ENCODE results near the gene ARMC6. TPM values are rescaled to one million over a fixed set of nuclear protein-coding genes. Genes with fewer than 3 reads are reported as not detected.
A peak's percentile ranks its signal among the peaks of the same experiment; 100 is the strongest.

The ARMC6 gene
- total and polyA plus RNA-seq, 2 of the 13 experiments (the other 11 are each of a cell fraction or from before 2014, with no cell fraction given), result 16.2 to 36.8 TPM

DNA sequence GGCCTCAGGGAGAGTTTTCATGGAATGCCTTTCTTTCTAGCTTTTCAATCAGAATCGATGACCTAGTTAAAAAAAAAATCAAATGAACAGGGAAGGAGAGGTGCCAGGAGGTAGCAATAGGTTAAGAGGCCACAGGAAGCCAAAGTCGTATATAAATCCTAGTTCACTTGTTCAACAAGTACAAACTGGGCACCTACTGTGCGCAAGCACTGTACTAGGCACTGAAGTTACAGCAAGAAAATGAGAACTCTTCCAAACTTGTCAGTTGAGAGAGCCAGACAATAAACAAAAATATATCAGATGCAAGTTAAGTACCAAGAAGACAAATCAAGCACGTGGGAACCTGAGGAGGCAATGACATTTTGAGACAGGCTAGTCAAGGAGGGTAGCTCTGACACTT lies 6.2 kb upstream of the ARMC6 start:
- Histone ChIP-seq H3K27ac (ENCODE audit: extremely low read length, insufficient read depth, low read length) (no peak overlapping the region), H2AFZ (ENCODE audit: low read length) (no peak overlapping the region), H3K27me3 (ENCODE audit: control insufficient read depth in 1 of 2, insufficient read depth in 2 of 2, low read length in 2 of 2) (no peaks in the 10 kb centered on the region), H3K79me2 (ENCODE audit: insufficient read depth, low read length) (peaks cover 26% of the 10 kb centered on the region), H3K36me3 (replicated peaks in 1 of 2; ENCODE audit: control insufficient read depth in 1 of 2, insufficient read depth in 2 of 2, low read length in 2 of 2) (peaks cover 21 to 73% of the 10 kb centered on the region in 2 experiments), H3K9ac (ENCODE audit: insufficient read depth, low read depth, low read length) (no peak overlapping the region), H3K9me3 (ENCODE audit: low read length) (no peaks in the 10 kb centered on the region), H4K20me1 (ENCODE audit: insufficient read depth, low read length) (peaks cover 12% of the 10 kb centered on the region), H3K4me2 (ENCODE audit: low read depth, low read length) (no peak overlapping the region), H3K4me3 (replicated peaks in 1 of 3; ENCODE audit: insufficient read depth in 1 of 3, low read depth in 2 of 3, low read length in 3 of 3) (no peak overlapping the region), H3K4me1 (ENCODE audit: insufficient read depth, low read length) (peaks cover 54% of the 10 kb centered on the region)
- ATAC-seq, result no peak
- intact Hi-C loops (cut with micrococcal nuclease; ENCODE audit: unreplicated experiment) (no loop called here), in situ Hi-C loops (cut with HindIII; ENCODE audit: extremely low pct_ligation_motif_present, low pct_unique_long_range_greater_than_20kb) (no loop called here)
- 98% methylated on average over 4 of the region's 4 CpGs for WGBS (ENCODE audit: low lambda C conversion rate)
- no peak for FAIRE-seq
- DNase-seq (ENCODE audit: low spot score), result no peak
- BruUV-seq (replicated peaks), result no TSS peak
- no peak for TF ChIP-seq PAX8 (CRISPR knock-in tag; IDR thresholded peaks at IDR 0.05; ENCODE audit: borderline replicate concordance)
- TF ChIP-seq ZKSCAN1 (IDR thresholded peaks at IDR 0.05; ENCODE audit: low read length), result peak; percentile 74
- TF ChIP-seq MAFK (conservative IDR thresholded peaks at IDR 0.05 in 1 of 2, IDR thresholded peaks at IDR 0.05 in 1 of 2; ENCODE audit: low read length in 2 of 2), result peak in 1 of 2 experiments; percentile 9; a peak in 1 of 4 replicates
- ChIA-PET POLR2A (no interaction called here), CTCF (ENCODE audit: low intra/inter-chr PET ratio, low total read pairs) (no interaction called here)

- FAIRE-seq, result no peak
- no peak overlapping the region for H3K4me3 ChIP-seq (replicated peaks in 1 of 3; ENCODE audit: insufficient read depth in 1 of 3, low read depth in 2 of 3, low read length in 3 of 3)
- peaks cover 15 to 62% of the 10 kb centered on the region in 2 experiments for H3K36me3 ChIP-seq (replicated peaks in 1 of 2; ENCODE audit: control insufficient read depth in 1 of 2, insufficient read depth in 2 of 2, low read length in 2 of 2)
- in situ Hi-C loops (cut with HindIII; ENCODE audit: extremely low pct_ligation_motif_present, low pct_unique_long_range_greater_than_20kb) (no loop called here), intact Hi-C loops (cut with micrococcal nuclease; ENCODE audit: unreplicated experiment) (no loop called here)
- no peak overlapping the region for H3K4me2 ChIP-seq (ENCODE audit: low read depth, low read length)
- no peaks in the 10 kb centered on the region; a peak in 1 of 5 replicates for H3K27me3 ChIP-seq (ENCODE audit: control insufficient read depth in 1 of 2, insufficient read depth in 2 of 2, low read length in 2 of 2)
- H3K9ac ChIP-seq (ENCODE audit: insufficient read depth, low read depth, low read length), result no peak overlapping the region
- ChIA-PET CTCF (ENCODE audit: low intra/inter-chr PET ratio, low total read pairs) (no interaction called here), POLR2A (no interaction called here)
- ATAC-seq, result no peak
- peaks cover 10% of the 10 kb centered on the region; the same call in 1 of the 2 replicates for H4K20me1 ChIP-seq (ENCODE audit: insufficient read depth, low read length)
- DNase-seq (ENCODE audit: low spot score), result no peak
- peaks cover 44% of the 10 kb centered on the region for H3K4me1 ChIP-seq (ENCODE audit: insufficient read depth, low read length)
- no peak overlapping the region for H3K27ac ChIP-seq (ENCODE audit: extremely low read length, insufficient read depth, low read length)
- H3K79me2 ChIP-seq (ENCODE audit: insufficient read depth, low read length), result peaks cover 34% of the 10 kb centered on the region
- WGBS (ENCODE audit: low lambda C conversion rate), result 97% methylated on average over 9 of the region's 9 CpGs
- BruUV-seq (replicated peaks), result no TSS peak
- no peak overlapping the region for H2AFZ ChIP-seq (ENCODE audit: low read length)
- no peaks in the 10 kb centered on the region for H3K9me3 ChIP-seq (ENCODE audit: low read length)
- TF ChIP-seq ZNF724P (CRISPR knock-in tag; IDR thresholded peaks at IDR 0.05; ENCODE audit: borderline replicate concordance) (no peak), POLR2A (IDR thresholded peaks at IDR 0.05; ENCODE audit: insufficient read depth in 1 of 2, low read depth in 2 of 2, low read length in 2 of 2) (no peak), MYC (CRISPR knock-in tag; IDR thresholded peaks at IDR 0.05; ENCODE audit: borderline replicate concordance) (no peak), ZC3H13 (CRISPR knock-in tag; IDR thresholded peaks at IDR 0.05) (no peak), NCOA5 (CRISPR knock-in tag; IDR thresholded peaks at IDR 0.05) (no peak), ZNF674 (CRISPR knock-in tag; IDR thresholded peaks at IDR 0.05; ENCODE audit: low read depth) (no peak), ZNF331 (CRISPR knock-in tag; IDR thresholded peaks at IDR 0.05) (no peak), ZNF224 (CRISPR knock-in tag; IDR thresholded peaks at IDR 0.05) (no peak), SIX1 (CRISPR knock-in tag; IDR thresholded peaks at IDR 0.05; ENCODE audit: borderline replicate concordance) (no peak)
- TF ChIP-seq, protein P1, sequence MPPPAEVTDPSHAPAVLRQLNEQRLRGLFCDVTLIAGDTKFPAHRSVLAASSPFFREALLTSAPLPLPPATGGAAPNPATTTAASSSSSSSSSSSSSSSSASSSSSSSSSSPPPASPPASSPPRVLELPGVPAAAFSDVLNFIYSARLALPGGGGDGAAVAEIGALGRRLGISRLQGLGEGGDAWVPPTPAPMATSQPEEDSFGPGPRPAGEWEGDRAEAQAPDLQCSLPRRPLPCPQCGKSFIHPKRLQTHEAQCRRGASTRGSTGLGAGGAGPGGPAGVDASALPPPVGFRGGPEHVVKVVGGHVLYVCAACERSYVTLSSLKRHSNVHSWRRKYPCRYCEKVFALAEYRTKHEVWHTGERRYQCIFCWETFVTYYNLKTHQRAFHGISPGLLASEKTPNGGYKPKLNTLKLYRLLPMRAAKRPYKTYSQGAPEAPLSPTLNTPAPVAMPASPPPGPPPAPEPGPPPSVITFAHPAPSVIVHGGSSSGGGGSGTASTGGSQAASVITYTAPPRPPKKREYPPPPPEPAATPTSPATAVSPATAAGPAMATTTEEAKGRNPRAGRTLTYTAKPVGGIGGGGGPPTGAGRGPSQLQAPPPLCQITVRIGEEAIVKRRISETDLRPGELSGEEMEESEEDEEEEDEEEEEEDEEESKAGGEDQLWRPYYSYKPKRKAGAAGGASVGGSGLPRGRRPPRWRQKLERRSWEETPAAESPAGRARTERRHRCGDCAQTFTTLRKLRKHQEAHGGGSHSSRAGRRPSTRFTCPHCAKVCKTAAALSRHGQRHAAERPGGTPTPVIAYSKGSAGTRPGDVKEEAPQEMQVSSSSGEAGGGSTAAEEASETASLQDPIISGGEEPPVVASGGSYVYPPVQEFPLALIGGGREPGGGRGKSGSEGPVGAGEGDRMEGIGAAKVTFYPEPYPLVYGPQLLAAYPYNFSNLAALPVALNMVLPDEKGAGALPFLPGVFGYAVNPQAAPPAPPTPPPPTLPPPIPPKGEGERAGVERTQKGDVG (CRISPR knock-in tag; IDR thresholded peaks at IDR 0.05; ENCODE audit: borderline replicate concordance), result no peak
These were observed 4.9 kb upstream of the ARMC6 start for GRCh38 chr19:19028526-19028925.

All from HepG2 (cell line).